HFFc6 (cell line): ENCODE measurements around the gene SLC4A1AP. TPM values are rescaled to one million over a fixed set of nuclear protein-coding genes. Genes with fewer than 3 reads are reported as not detected.
A peak's percentile ranks its signal among the peaks of the same experiment; 100 is the strongest.

ENCODE experiments used
- DNase-seq: peaks from one replicate; pipeline ENCODE4 v3.0.0-alpha.2; 2018
- H3K27ac Mint-ChIP-seq: 2 replicates; pipeline ENCODE4 v1.8.0; 2020; ENCODE audit warnings: mild to moderate bottlenecking, mixed read lengths
- H3K27me3 Mint-ChIP-seq: 2 replicates; pipeline ENCODE4 v1.8.0; 2021; ENCODE audit warnings: mild to moderate bottlenecking, moderate library complexity, mixed read lengths; ENCODE audit not compliant: insufficient read depth
- H3K36me3 Mint-ChIP-seq: 2 replicates; pipeline ENCODE4 v1.8.0; 2021; ENCODE audit warnings: low read depth, mixed read lengths
- H3K4me1 Mint-ChIP-seq: 2 replicates; pipeline ENCODE4 v1.8.0; 2020; ENCODE audit warnings: low read depth, mixed read lengths
- H3K4me3 Mint-ChIP-seq: 2 replicates; pipeline ENCODE4 v1.8.0; 2020; ENCODE audit warnings: mild to moderate bottlenecking, moderate library complexity, mixed read lengths
- H3K9me3 Mint-ChIP-seq: 2 replicates; pipeline ENCODE4 v1.8.0; 2020; ENCODE audit warnings: mild to moderate bottlenecking, mixed read lengths
- total RNA-seq, 6 experiments: library from RNA; stranded (reverse); fragmentation: NEBNext Ultra II Directional; extraction: Animal tissue kit (Norgen Biotek cat#: 25700); gene quantifications; 2 replicates in 1 of 6; 3 replicates in 5 of 6; pipeline ENCODE4 v1.2.3, GENCODE V29; 2021
- TF ChIP-seq, protein P1 (sequence below): fragments of 200-600 bp; sonication (generic); IDR thresholded peaks from 2 replicates; pipeline ENCODE4 v1.5.0; 2021; ENCODE audit warnings: antibody characterized with exemption, mild to moderate bottlenecking

The SLC4A1AP gene
- total RNA-seq, 6 experiments from 2014 or later: 23.0 to 27.1 (median 24.5) TPM

DNA sequence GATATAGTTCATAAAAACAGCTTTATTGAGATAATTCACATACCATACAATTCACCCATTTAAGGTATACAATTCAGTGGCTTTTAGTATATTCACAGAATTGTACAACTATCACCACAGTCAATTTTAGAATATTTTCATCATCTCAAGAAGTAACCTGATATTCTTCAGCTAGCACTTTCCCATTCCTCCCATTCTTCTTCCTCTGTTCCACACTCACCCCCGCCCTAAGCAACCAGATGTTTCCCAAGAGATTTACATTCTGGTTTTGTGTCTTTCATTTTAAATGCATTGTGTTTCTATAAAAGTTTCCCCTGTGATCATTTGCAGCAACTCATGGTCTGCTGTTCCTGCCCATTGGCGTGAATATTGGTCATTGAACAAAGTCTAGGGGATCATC, 29.4 kb upstream of the SLC4A1AP start:
- DNase-seq: no peak
- H3K9me3 Mint-ChIP-seq: no peaks in the 10 kb centered on the region
- H3K36me3 Mint-ChIP-seq: peaks cover 54% of the 10 kb centered on the region
- no peak overlapping the region for H3K27ac Mint-ChIP-seq
- H3K27me3 Mint-ChIP-seq: no peaks in the 10 kb centered on the region
- TF ChIP-seq, protein P1, sequence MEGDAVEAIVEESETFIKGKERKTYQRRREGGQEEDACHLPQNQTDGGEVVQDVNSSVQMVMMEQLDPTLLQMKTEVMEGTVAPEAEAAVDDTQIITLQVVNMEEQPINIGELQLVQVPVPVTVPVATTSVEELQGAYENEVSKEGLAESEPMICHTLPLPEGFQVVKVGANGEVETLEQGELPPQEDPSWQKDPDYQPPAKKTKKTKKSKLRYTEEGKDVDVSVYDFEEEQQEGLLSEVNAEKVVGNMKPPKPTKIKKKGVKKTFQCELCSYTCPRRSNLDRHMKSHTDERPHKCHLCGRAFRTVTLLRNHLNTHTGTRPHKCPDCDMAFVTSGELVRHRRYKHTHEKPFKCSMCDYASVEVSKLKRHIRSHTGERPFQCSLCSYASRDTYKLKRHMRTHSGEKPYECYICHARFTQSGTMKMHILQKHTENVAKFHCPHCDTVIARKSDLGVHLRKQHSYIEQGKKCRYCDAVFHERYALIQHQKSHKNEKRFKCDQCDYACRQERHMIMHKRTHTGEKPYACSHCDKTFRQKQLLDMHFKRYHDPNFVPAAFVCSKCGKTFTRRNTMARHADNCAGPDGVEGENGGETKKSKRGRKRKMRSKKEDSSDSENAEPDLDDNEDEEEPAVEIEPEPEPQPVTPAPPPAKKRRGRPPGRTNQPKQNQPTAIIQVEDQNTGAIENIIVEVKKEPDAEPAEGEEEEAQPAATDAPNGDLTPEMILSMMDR: no peak
- peaks cover 37% of the 10 kb centered on the region for H3K4me1 Mint-ChIP-seq
- no peak overlapping the region for H3K4me3 Mint-ChIP-seq

DNA sequence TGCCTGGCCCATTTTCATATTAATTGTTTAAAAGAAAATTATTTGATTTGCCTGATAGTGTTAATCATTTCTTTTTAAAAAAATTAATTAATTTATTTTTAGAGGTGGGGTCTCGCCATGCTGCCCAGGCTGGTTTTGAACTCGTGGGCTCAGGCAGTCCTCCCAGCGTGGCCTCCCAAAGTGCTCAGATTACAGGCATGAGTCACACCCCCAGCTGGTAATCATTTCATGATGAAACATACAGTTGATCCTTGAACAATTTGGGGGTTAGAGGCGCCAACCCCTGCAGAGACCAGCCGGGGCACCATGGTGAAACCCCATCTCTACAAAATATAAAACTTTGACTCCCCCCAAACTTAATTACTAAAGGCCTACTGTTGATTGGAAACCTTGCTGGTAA, 26.9 kb upstream of the SLC4A1AP start:
- Mint-ChIP-seq H3K4me3 (no peak overlapping the region), H3K27ac (no peak overlapping the region), H3K36me3 (peaks cover 56% of the 10 kb centered on the region), H3K9me3 (no peaks in the 10 kb centered on the region), H3K27me3 (no peaks in the 10 kb centered on the region), H3K4me1 (peaks cover 32% of the 10 kb centered on the region)
- TF ChIP-seq, protein P1: no peak
- no peak for DNase-seq

DNA sequence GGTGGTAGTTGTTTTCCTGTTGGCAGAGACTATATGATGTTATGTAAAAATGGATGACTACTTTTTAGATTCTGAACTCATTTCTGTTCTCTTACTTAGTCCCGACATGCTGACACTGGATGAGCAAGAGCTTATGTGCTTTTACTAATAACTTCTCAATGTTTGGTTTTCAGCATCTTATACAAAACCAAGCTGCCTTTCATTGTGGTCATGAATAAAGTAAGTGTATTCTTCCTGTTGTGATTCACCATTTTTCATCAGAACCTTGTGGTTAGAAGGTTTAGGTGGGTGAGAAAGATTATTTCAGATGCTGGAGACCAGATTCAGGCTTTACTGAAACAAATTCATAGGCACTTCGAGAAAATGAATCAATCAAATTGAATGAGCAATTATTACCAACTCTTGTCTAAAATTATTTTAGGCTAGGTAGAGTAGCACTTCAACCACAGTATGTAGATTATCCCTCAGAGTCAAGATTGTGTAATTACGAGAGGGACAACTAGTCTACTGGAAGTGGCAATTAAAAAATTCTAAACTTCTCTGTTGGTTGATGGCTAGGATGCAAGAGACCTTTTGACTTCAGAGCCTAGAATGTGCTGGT, 25.6 kb upstream of the SLC4A1AP start:
- H3K4me1 Mint-ChIP-seq: peaks cover 32% of the 10 kb centered on the region
- no peaks in the 10 kb centered on the region for H3K27me3 Mint-ChIP-seq
- peaks cover 51% of the 10 kb centered on the region for H3K36me3 Mint-ChIP-seq
- H3K9me3 Mint-ChIP-seq: no peaks in the 10 kb centered on the region
- H3K4me3 Mint-ChIP-seq: peak overlapping the region; percentile 41
- peak; percentile 91 for DNase-seq
- TF ChIP-seq, protein P1: no peak
- peak overlapping the region; percentile 83 for H3K27ac Mint-ChIP-seq

DNA sequence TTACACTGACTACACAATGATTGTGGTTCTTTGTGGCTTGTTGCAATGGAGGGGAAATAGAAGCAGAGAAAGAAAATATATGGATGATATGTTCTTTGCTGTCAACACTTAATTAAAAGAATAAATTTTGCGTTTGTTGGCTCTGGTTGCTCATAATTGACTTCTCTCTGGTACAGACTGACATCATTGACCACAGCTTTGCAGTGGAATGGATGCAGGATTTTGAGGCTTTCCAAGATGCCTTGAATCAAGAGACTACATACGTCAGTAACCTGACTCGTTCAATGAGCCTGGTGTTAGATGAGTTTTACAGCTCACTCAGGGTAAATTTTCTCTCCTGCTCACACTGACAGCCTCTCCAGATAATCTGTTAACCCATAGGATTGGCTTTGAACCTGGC, 25.0 kb upstream of the SLC4A1AP start:
- no peaks in the 10 kb centered on the region for H3K9me3 Mint-ChIP-seq
- peak; percentile 88 for DNase-seq
- H3K27ac Mint-ChIP-seq: peak overlapping the region; percentile 83
- no peak overlapping the region for H3K4me3 Mint-ChIP-seq
- TF ChIP-seq, protein P1: no peak
- H3K36me3 Mint-ChIP-seq: peaks cover 49% of the 10 kb centered on the region
- H3K27me3 Mint-ChIP-seq: no peaks in the 10 kb centered on the region
- H3K4me1 Mint-ChIP-seq: peaks cover 32% of the 10 kb centered on the region

DNA sequence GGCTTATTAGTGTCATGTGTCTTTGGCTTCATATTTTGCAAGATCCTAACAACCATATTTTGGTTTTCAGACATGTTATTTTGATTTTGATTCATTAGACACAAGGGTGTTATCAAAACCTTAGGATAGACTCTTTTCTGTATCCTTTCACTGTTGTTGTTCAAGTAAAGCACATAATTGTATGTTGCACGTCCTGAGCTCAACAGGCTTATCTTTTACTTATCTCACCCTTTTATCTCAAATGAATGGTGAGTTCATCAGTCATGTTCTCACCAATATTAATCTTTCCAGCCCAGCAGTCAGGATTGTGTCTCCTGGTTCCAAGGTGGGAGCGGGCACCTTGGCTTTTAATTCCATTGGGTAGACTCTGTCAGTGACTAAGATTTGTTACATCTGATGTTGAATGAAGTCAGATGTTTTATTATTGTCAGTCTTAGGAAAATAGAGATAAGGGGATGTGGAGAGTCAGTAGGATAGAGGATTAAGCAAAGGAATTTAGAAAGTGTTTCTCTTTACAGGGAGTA, 22.9 kb upstream of the SLC4A1AP start:
- TF ChIP-seq, protein P1: no peak
- H3K27ac Mint-ChIP-seq: no peak overlapping the region
- H3K9me3 Mint-ChIP-seq: no peaks in the 10 kb centered on the region
- H3K27me3 Mint-ChIP-seq: no peaks in the 10 kb centered on the region
- H3K4me1 Mint-ChIP-seq: peaks cover 28% of the 10 kb centered on the region
- peaks cover 28% of the 10 kb centered on the region for H3K36me3 Mint-ChIP-seq
- DNase-seq: no peak
- H3K4me3 Mint-ChIP-seq: no peak overlapping the region
